Tibial nerve (tissue), 3 donors: Measurements from ENCODE around the gene KCNIP3.

Source experiments
- POLR2A ChIP-seq, 2 donors: fragments of 450-650 bp; IDR thresholded peaks; one replicate each; pipeline ENCODE4 v1.6.1; 2017; ENCODE audit warnings: antibody characterized with exemption in 2 of 2, mild to moderate bottlenecking in 2 of 2, moderate library complexity in 2 of 2
- TF ChIP-seq, protein P1 (sequence below), 5 experiments: fragments of 200-600 bp in 3 of 5; fragments of 450-650 bp in 2 of 5; sonication (generic) in 3 of 5; IDR thresholded peaks; one replicate each; pipeline ENCODE4 v1.5.1; 2016 to 2019; ENCODE audit warnings: antibody characterized with exemption in 5 of 5, mild to moderate bottlenecking in 3 of 5, moderate library complexity in 2 of 5

DNA sequence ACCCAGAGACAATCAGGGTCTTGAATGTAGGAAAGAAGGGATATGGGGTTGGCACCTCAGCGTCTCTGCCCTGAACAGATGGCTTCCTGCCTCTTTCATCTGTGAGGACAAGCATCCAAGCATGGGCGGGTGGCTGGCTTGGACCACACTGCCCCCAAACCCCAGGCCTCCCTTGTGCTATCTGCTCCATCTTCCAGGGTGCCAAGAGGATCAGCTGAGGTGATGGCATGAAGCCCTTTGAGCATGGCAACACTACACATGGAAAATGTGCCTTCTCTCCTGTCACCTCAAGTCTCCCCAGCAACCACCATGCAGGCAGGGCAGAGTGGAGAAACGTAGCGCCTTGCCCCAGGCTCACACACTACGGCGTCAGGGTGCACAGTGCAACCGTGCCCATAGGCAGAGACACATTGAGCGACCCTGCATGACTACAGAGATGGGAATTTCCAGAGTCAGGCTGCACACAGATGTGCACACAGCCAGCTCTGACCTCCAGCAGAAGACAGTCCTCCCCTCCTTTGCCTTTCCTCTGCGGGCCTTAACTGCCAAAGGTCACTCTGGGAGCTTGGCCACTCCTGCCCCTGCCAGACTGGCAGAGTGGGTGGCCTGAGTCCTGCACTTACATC lies 1.5 kb downstream of the KCNIP3 start:
- TF ChIP-seq POLR2A (IDR thresholded peaks at IDR 0.05), result no peak
- TF ChIP-seq, protein P1, sequence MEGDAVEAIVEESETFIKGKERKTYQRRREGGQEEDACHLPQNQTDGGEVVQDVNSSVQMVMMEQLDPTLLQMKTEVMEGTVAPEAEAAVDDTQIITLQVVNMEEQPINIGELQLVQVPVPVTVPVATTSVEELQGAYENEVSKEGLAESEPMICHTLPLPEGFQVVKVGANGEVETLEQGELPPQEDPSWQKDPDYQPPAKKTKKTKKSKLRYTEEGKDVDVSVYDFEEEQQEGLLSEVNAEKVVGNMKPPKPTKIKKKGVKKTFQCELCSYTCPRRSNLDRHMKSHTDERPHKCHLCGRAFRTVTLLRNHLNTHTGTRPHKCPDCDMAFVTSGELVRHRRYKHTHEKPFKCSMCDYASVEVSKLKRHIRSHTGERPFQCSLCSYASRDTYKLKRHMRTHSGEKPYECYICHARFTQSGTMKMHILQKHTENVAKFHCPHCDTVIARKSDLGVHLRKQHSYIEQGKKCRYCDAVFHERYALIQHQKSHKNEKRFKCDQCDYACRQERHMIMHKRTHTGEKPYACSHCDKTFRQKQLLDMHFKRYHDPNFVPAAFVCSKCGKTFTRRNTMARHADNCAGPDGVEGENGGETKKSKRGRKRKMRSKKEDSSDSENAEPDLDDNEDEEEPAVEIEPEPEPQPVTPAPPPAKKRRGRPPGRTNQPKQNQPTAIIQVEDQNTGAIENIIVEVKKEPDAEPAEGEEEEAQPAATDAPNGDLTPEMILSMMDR (IDR thresholded peaks at IDR 0.05), result no peak
